Suprapubic skin (tissue), 4 donors: Measurements from ENCODE around the gene PDCD4. TPM values are rescaled to one million over a fixed set of nuclear protein-coding genes. Genes with fewer than 3 reads are reported as not detected.
A peak's percentile ranks its signal among the peaks of the same experiment; 100 is the strongest.

Experiments
- DNase-seq, 2 donors: peaks; one replicate each; pipeline ENCODE4 v3.0.0-alpha.2; 2019; ENCODE audit warnings: low spot score in 2 of 2
- H3K27ac ChIP-seq: fragments of 200-600 bp; sonication (generic); one replicate; pipeline ENCODE4 v1.5.1; 2019
- H3K27me3 ChIP-seq: fragments of 200-600 bp; sonication (generic); one replicate; pipeline ENCODE4 v1.5.1; 2019
- H3K36me3 ChIP-seq: fragments of 200-600 bp; sonication (generic); one replicate; pipeline ENCODE4 v1.5.1; 2019
- H3K4me1 ChIP-seq: fragments of 200-600 bp; sonication (generic); one replicate; pipeline ENCODE4 v1.5.1; 2019
- H3K4me3 ChIP-seq: fragments of 200-600 bp; sonication (generic); one replicate; pipeline ENCODE4 v1.5.1; 2019; ENCODE audit warnings: mild to moderate bottlenecking
- H3K9me3 ChIP-seq: fragments of 200-600 bp; sonication (generic); one replicate; pipeline ENCODE4 v1.5.1; 2019
- EP300 ChIP-seq: sonication (generic); formaldehyde crosslinking; IDR thresholded peaks from one replicate; pipeline ENCODE4 v1.6.1; 2017; ENCODE audit warnings: antibody characterized with exemption
- POLR2A ChIP-seq, 2 donors: fragments of 450-650 bp; IDR thresholded peaks; one replicate each; pipeline ENCODE4 v1.6.1; 2017; ENCODE audit warnings: antibody characterized with exemption in 2 of 2, mild to moderate bottlenecking in 2 of 2, moderate library complexity in 2 of 2
- POLR2AphosphoS5 ChIP-seq, 3 donors: sonication (generic); formaldehyde crosslinking; IDR thresholded peaks; one replicate each; pipeline ENCODE4 v1.6.1; 2017; ENCODE audit warnings: antibody characterized with exemption in 3 of 3
- WGBS: methylation state at CpG from one replicate; pipeline ENCODE4 v1.1.5; 2018; 5-methylcytosine and 5-hydroxymethylcytosine counted together
- total RNA-seq, 4 donors: library from RNA; depleted of rRNA; stranded (reverse); fragments of >200 nt; gene quantifications; one replicate each; pipeline ENCODE4 v1.1.0, GENCODE V29; 2016
- TF ChIP-seq, protein P1 (sequence below), 2 donors: fragments of 200-600 bp in 1 of 2; fragments of 450-650 bp in 1 of 2; sonication (generic) in 1 of 2; IDR thresholded peaks; one replicate each; pipeline ENCODE4 v1.5.1; 2016 to 2019; ENCODE audit warnings: antibody characterized with exemption in 2 of 2, mild to moderate bottlenecking in 1 of 2, moderate library complexity in 1 of 2

The PDCD4 gene
- total RNA-seq, 4 donors from 2014 or later = 243 to 594 (median 293) TPM

DNA sequence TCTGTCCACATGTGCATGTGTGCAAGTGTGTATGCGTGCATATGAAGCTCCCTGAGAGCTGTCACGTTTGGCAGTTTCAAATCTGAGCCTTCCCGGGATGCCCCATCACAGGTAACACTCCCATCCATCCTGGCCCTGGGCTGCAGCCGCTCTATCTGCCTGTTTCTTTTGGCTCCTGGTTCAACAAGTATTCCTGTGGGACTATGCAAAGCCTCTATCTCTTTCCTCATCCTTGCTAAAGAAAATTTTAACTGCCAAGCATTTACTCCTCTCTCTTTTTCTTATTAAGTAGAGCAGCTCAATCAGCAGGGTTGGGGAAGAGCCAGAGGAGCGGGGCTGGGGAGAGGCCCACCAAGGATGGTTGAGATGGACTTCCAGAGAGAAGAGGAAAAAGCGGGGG lies 24.4 kb upstream of the PDCD4 start:
- DNase-seq = no peak
- Histone ChIP-seq H3K4me1 (peaks cover 69% of the 10 kb centered on the region), H3K27ac (no peak overlapping the region)

DNA sequence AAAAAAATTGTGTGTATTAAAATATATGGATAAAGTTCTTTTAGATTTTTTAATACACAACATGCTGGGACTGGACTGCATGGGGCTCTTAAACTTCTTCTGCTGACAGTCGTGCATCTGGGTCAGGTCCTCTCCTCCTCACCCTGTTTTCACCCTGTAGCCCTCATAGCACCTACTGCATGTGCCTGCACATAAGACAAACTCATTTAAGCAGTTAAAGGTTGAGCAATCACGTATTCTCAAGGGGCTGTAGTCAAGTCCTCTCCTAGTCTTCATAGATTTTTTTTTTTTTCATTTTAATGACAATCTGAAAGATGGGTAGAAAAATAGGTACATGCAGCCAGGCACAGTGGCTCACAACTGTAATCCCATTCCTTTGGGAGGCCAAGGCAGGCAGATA lies 23.6 kb upstream of the PDCD4 start:
- Histone ChIP-seq H3K4me1 (peaks cover 69% of the 10 kb centered on the region), H3K36me3 (no peaks in the 10 kb centered on the region), H3K27ac (no peak overlapping the region), H3K9me3 (no peaks in the 10 kb centered on the region), H3K27me3 (no peaks in the 10 kb centered on the region), H3K4me3 (no peak overlapping the region)
- 78% methylated on average over 2 of the region's 2 CpGs for WGBS
- DNase-seq = no peak
- TF ChIP-seq EP300 = no peak
- no peak for TF ChIP-seq POLR2AphosphoS5 (IDR thresholded peaks at IDR 0.05)

More for the DNA sequence above, 24.4 kb upstream of the PDCD4 start:
- Histone ChIP-seq H3K9me3 (no peaks in the 10 kb centered on the region), H3K27me3 (no peaks in the 10 kb centered on the region), H3K36me3 (no peaks in the 10 kb centered on the region), H3K4me3 (no peak overlapping the region)
- no peak for TF ChIP-seq POLR2A (IDR thresholded peaks at IDR 0.05)
- TF ChIP-seq, protein P1, sequence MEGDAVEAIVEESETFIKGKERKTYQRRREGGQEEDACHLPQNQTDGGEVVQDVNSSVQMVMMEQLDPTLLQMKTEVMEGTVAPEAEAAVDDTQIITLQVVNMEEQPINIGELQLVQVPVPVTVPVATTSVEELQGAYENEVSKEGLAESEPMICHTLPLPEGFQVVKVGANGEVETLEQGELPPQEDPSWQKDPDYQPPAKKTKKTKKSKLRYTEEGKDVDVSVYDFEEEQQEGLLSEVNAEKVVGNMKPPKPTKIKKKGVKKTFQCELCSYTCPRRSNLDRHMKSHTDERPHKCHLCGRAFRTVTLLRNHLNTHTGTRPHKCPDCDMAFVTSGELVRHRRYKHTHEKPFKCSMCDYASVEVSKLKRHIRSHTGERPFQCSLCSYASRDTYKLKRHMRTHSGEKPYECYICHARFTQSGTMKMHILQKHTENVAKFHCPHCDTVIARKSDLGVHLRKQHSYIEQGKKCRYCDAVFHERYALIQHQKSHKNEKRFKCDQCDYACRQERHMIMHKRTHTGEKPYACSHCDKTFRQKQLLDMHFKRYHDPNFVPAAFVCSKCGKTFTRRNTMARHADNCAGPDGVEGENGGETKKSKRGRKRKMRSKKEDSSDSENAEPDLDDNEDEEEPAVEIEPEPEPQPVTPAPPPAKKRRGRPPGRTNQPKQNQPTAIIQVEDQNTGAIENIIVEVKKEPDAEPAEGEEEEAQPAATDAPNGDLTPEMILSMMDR (IDR thresholded peaks at IDR 0.05) = no peak
- TF ChIP-seq POLR2AphosphoS5 (IDR thresholded peaks at IDR 0.05) = no peak
- TF ChIP-seq EP300 = no peak
- WGBS = 76% methylated on average over 6 of the region's 6 CpGs

DNA sequence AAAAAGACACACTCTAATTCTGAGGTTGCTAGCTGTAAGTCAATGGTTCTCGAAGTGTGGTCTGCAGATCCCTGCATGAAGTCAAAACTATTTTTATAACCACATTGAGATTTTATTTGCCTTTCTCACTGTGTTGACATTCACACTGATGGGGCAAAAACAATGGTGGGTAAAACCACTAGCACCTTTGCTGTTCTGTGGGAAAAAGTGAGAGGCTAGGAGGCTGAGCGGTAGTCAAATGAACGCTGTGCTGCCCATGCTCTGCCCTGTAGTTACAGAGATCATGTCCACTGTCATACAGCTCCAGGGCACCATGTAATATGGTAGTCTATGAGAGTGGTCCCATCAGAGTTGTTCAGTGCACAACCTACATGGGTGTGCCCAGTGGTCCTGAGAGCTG lies 21.6 kb upstream of the PDCD4 start:
- peaks cover 58% of the 10 kb centered on the region for H3K4me1 ChIP-seq
- no peaks in the 10 kb centered on the region for H3K9me3 ChIP-seq
- no peak overlapping the region for H3K27ac ChIP-seq
- DNase-seq = no peak
- no peaks in the 10 kb centered on the region for H3K36me3 ChIP-seq
- WGBS = 94% methylated on average over 3 of the region's 3 CpGs
- H3K27me3 ChIP-seq = no peaks in the 10 kb centered on the region
- H3K4me3 ChIP-seq = no peak overlapping the region
- no peak for TF ChIP-seq POLR2A (IDR thresholded peaks at IDR 0.05)
- no peak for TF ChIP-seq EP300
- TF ChIP-seq, protein P1 (IDR thresholded peaks at IDR 0.05) = no peak
- TF ChIP-seq POLR2AphosphoS5 (IDR thresholded peaks at IDR 0.05) = no peak

DNA sequence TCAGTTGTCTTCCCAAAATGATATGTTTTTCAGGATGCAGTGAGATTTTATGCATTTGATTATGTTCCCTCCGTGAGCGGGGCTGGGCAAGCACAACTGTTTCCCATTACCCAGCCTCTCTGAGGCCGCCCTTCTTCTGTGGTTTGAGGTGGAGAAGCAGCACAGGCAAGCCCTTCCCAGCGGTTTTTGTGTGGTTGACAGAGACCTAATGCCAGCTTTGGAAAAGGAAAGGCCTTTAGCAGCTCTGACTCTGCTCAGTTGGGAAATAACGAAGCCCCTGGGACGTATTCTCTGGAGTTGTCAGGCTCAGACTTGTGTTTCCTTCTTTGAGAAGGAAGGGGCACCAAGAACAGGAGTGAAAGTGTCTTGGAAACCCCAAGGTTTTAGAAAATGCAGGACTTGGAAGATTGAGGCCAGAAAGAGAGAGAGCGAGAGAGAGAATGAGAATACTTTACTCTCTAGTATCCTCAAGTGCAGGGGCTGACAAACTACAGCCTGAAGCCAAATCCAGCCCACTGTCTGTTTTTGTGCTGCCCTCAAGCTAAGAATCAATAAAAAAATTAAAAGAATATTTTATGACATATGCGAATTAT lies 20.6 kb upstream of the PDCD4 start:
- Histone ChIP-seq H3K27me3 (no peaks in the 10 kb centered on the region), H3K9me3 (no peaks in the 10 kb centered on the region), H3K4me1 (peaks cover 48% of the 10 kb centered on the region), H3K36me3 (no peaks in the 10 kb centered on the region), H3K27ac (peak overlapping the region; percentile 26), H3K4me3 (no peak overlapping the region)
- WGBS = 38% methylated on average over 8 of the region's 8 CpGs
- no peak for DNase-seq
- no peak for TF ChIP-seq POLR2A (IDR thresholded peaks at IDR 0.05)

DNA sequence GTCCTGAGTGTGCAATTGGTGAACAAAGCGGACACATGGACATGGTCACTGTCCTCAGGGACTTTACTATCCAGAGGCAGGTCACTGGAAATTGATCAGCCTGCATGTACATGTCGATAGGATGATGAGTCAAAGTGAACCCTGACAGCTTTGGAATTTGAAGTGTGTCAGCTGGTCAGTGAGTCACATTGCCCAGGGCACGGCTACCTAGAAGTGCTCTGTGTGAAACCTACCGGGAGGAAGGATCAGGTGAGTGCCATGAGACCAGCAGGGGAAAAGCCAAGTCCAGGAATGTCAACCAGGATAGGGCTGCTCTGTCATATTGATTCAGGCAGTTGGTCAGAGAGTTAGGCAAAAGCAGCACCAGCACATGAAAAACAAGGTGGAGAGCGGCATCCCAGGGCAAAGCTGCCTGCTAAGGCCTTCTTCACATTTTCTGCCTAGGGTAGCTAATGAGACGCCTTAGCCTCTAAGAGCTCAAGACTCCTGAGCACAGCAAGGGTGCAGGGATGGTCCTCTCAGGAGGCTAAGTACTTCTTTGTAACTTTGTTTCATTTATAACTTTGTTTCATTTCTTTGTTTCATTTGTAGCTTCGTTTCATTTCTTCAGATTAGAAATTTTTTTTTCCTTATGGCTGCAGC lies 19.4 kb upstream of the PDCD4 start:
- Histone ChIP-seq H3K36me3 (no peaks in the 10 kb centered on the region), H3K27ac (peak overlapping the region; percentile 20), H3K4me3 (no peak overlapping the region), H3K9me3 (no peaks in the 10 kb centered on the region), H3K4me1 (peaks cover 38% of the 10 kb centered on the region), H3K27me3 (no peaks in the 10 kb centered on the region)
- no peak for TF ChIP-seq POLR2AphosphoS5 (IDR thresholded peaks at IDR 0.05)
- TF ChIP-seq EP300 = no peak
- no peak for TF ChIP-seq POLR2A (IDR thresholded peaks at IDR 0.05)
- TF ChIP-seq, protein P1 (IDR thresholded peaks at IDR 0.05) = no peak
- WGBS = 68% methylated on average over 7 of the region's 7 CpGs
- no peak for DNase-seq

DNA sequence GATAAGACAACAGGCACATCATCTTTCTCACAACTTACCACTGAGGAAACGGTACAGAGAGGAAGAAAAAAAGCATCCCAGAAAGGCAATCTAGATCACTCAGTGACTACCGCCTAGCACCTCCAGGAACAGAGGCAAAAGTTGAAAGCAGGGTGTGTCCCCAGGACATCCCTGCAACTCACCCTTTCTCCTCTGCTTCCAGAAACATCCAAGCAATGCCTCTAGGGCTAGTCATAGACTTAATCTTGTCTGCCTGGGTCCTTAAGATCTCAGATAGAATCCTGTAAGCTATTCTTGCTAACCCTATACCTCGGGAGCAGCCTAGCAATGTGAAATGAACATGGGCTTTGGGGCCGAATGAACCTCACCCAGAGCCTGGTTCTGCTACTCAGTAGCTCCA lies 18.8 kb upstream of the PDCD4 start:
- 52% methylated on average over 4 of the region's 4 CpGs for WGBS
- Histone ChIP-seq H3K27ac (peak overlapping the region; percentile 20), H3K4me3 (no peak overlapping the region), H3K36me3 (no peaks in the 10 kb centered on the region), H3K27me3 (no peaks in the 10 kb centered on the region), H3K4me1 (peaks cover 44% of the 10 kb centered on the region), H3K9me3 (no peaks in the 10 kb centered on the region)
- TF ChIP-seq, protein P1 (IDR thresholded peaks at IDR 0.05) = no peak
- no peak for TF ChIP-seq EP300
- no peak for TF ChIP-seq POLR2AphosphoS5 (IDR thresholded peaks at IDR 0.05)
- TF ChIP-seq POLR2A (IDR thresholded peaks at IDR 0.05) = no peak
- no peak for DNase-seq
